ENCODE results near the gene KCNQ5.

DNA sequence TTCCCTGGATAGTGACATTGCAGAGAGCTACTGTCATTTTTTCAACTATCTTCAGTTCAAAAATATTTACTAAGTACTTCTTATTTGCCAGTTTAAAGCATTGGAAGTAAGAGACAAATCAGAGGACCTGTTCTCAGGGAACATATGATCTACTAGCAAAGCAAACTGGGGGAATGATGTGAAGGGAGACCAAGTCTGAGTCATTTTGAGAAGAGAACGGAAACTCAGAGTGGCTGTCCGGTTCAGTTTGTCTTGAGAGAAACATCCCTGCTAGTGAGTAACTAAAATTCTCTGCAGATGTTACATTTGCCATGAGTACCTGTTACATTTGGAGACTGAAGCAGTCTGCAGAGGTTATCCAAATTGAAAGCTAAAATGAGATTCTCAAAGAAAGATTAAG lies 118.3 kb downstream of the KCNQ5 start:
- no peak for TF ChIP-seq CTCF (IDR thresholded peaks at IDR 0.05)
- TF ChIP-seq POLR2A (IDR thresholded peaks at IDR 0.05) = no peak
